Activated CD8-positive, alpha-beta memory T cell treated with anti-CD3 and anti-CD28 coated beads, Interleukin-2, amount 10 ng/mL, durations not matched to agents 7 days and 5 days (primary cell): ENCODE results near the gene DNAH12. TPM values are rescaled to one million over a fixed set of nuclear protein-coding genes. Genes with fewer than 3 reads are reported as not detected.

Source experiments
- ATAC-seq: fragments of 150-1000 bp; cut with Tn5 transposase; one replicate; pipeline ENCODE4 v1.10.0; 2021; ENCODE audit warnings: moderate library complexity
- CTCF ChIA-PET: fragments of 350-600 bp; sonication (Branson Sonifier 250); formaldehyde crosslinking; loops from one replicate; lab custom pipeline; 2021; ENCODE audit warnings: antibody characterized with exemption; lab: Charles Lee
- DNase-seq: peaks from one replicate; pipeline ENCODE4 v3.0.0-alpha.2; 2020
- H3K27ac Mint-ChIP-seq: one replicate; pipeline ENCODE4 v1.8.0; 2021; ENCODE audit warnings: mild to moderate bottlenecking, mixed read lengths
- H3K27me3 Mint-ChIP-seq: one replicate; pipeline ENCODE4 v1.8.0; 2021; ENCODE audit warnings: mixed read lengths
- H3K36me3 Mint-ChIP-seq: one replicate; pipeline ENCODE4 v1.8.0; 2021; ENCODE audit warnings: mild to moderate bottlenecking, mixed read lengths
- H3K4me1 Mint-ChIP-seq: one replicate; pipeline ENCODE4 v1.8.0; 2021; ENCODE audit warnings: mixed read lengths
- H3K4me3 Mint-ChIP-seq: one replicate; pipeline ENCODE4 v1.8.0; 2021; ENCODE audit warnings: mild to moderate bottlenecking, moderate library complexity, mixed read lengths
- H3K9me3 Mint-ChIP-seq: one replicate; pipeline ENCODE4 v1.8.0; 2022; ENCODE audit warnings: low read depth, mixed read lengths
- total RNA-seq, 2 experiments: library from RNA; stranded (reverse); gene quantifications; one replicate each; pipeline ENCODE4 v1.2.3, GENCODE V29; 2021

DNAH12 gene
- total RNA-seq, 2 experiments from 2014 or later: 0.06 TPM; not detected in 1

GRCh38 chr3:57268416-57268815 is 275.7 kb downstream of the DNAH12 start:
- CTCF ChIA-PET: no interaction called here
- H3K4me1 Mint-ChIP-seq: no peaks in the 10 kb centered on the region

GRCh38 chr3:57261929-57262328 is 282.2 kb downstream of the DNAH12 start:
- no peaks in the 10 kb centered on the region for H3K4me1 Mint-ChIP-seq
- H3K27me3 Mint-ChIP-seq: no peaks in the 10 kb centered on the region
- H3K27ac Mint-ChIP-seq: no peak overlapping the region
- CTCF ChIA-PET: no interaction called here
- H3K36me3 Mint-ChIP-seq: peaks cover 66% of the 10 kb centered on the region
- peaks cover 6% of the 10 kb centered on the region for H3K9me3 Mint-ChIP-seq
- no peak overlapping the region for H3K4me3 Mint-ChIP-seq
- DNase-seq (no peak), ATAC-seq (no peak)

More at GRCh38 chr3:57268416-57268815, 275.7 kb downstream of the DNAH12 start:
- ATAC-seq (no peak), DNase-seq (no peak)
- Mint-ChIP-seq H3K9me3 (peaks cover 2% of the 10 kb centered on the region), H3K36me3 (peaks cover 63% of the 10 kb centered on the region), H3K27ac (no peak overlapping the region), H3K4me3 (no peak overlapping the region), H3K27me3 (no peaks in the 10 kb centered on the region)

- Mint-ChIP-seq H3K36me3 (peaks cover 59% of the 10 kb centered on the region), H3K9me3 (peaks cover 6% of the 10 kb centered on the region), H3K4me3 (no peak overlapping the region), H3K27me3 (no peaks in the 10 kb centered on the region), H3K4me1 (no peaks in the 10 kb centered on the region), H3K27ac (no peak overlapping the region)
- ATAC-seq: no peak
- no peak for DNase-seq
- CTCF ChIA-PET: no interaction called here
Measured at GRCh38 chr3:57261119-57261518, 283.0 kb downstream of the DNAH12 start.

- H3K9me3 Mint-ChIP-seq: peaks cover 2% of the 10 kb centered on the region
- H3K4me3 Mint-ChIP-seq: no peak overlapping the region
- DNase-seq: no peak
- CTCF ChIA-PET: no interaction called here
- no peaks in the 10 kb centered on the region for H3K4me1 Mint-ChIP-seq
- peaks cover 36% of the 10 kb centered on the region for H3K36me3 Mint-ChIP-seq
- H3K27me3 Mint-ChIP-seq: no peaks in the 10 kb centered on the region
- ATAC-seq: no peak
- H3K27ac Mint-ChIP-seq: no peak overlapping the region
Measured at GRCh38 chr3:57257678-57258077, 286.5 kb downstream of the DNAH12 start.

- CTCF ChIA-PET: no interaction called here
- H3K27ac Mint-ChIP-seq: no peak overlapping the region
Measured at GRCh38 chr3:57256844-57257243, 287.3 kb downstream of the DNAH12 start.

GRCh38 chr3:57252404-57252803 is 291.7 kb downstream of the DNAH12 start:
- CTCF ChIA-PET: no interaction called here
- no peak for DNase-seq
- no peak overlapping the region for H3K4me3 Mint-ChIP-seq
- H3K4me1 Mint-ChIP-seq: no peaks in the 10 kb centered on the region
- no peaks in the 10 kb centered on the region for H3K27me3 Mint-ChIP-seq
- peak overlapping the region; percentile 17 for H3K27ac Mint-ChIP-seq
- no peaks in the 10 kb centered on the region for H3K9me3 Mint-ChIP-seq
- no peak for ATAC-seq
- peaks cover 20% of the 10 kb centered on the region for H3K36me3 Mint-ChIP-seq

More at GRCh38 chr3:57256844-57257243, 287.3 kb downstream of the DNAH12 start:
- ATAC-seq (no peak), DNase-seq (no peak)
- Mint-ChIP-seq H3K9me3 (no peaks in the 10 kb centered on the region), H3K36me3 (peaks cover 34% of the 10 kb centered on the region), H3K4me3 (no peak overlapping the region), H3K27me3 (no peaks in the 10 kb centered on the region), H3K4me1 (no peaks in the 10 kb centered on the region)

- Mint-ChIP-seq H3K27me3 (no peaks in the 10 kb centered on the region), H3K9me3 (no peaks in the 10 kb centered on the region), H3K4me3 (no peak overlapping the region), H3K4me1 (no peaks in the 10 kb centered on the region), H3K36me3 (peaks cover 34% of the 10 kb centered on the region), H3K27ac (no peak overlapping the region)
- DNase-seq (no peak), ATAC-seq (no peak)
- CTCF ChIA-PET: interaction anchor here (1.4 kb wide), 1 partner anchor 22 kb away, joined by 3 read pairs; no protein-coding TSS in a partner anchor
Measured at GRCh38 chr3:57244946-57245345, 299.2 kb downstream of the DNAH12 start.

Other genes starting within 250 kb of the DNAH12 start
- gene PDE12, start 11.9 kb upstream of the DNAH12 start, total RNA-seq: 10 to 100 TPM; 30.3 to 36.5 TPM
- 10 to 100 TPM; 51.3 to 61.6 TPM for gene ARF4, start 53.0 kb upstream of the DNAH12 start, total RNA-seq
- 10 to 100 TPM; 15.7 to 22.3 TPM for gene DENND6A, start 148.7 kb upstream of the DNAH12 start, total RNA-seq
- gene SLMAP, start 212.0 kb upstream of the DNAH12 start, total RNA-seq: 10 to 100 TPM; 57.6 to 69.6 TPM